Measurements from ENCODE around the gene PLCB4. TPM values are rescaled to one million over a fixed set of nuclear protein-coding genes. Genes with fewer than 3 reads are reported as not detected.

PLCB4 gene
- total RNA-seq, 2 experiments from 2014 or later: 0.06 TPM; not detected in 1

- ChIA-PET CTCF (no interaction called here), POLR2A (no interaction called here)
- ATAC-seq (ENCODE audit: poor library complexity): no peak
- no peaks in the 10 kb centered on the region for H3K36me3 Mint-ChIP-seq (ENCODE audit: low read depth)
- intact Hi-C loops (cut with DNase I, micrococcal nuclease): no loop called here
- no peak for DNase-seq
- no peaks in the 10 kb centered on the region for H3K9me3 Mint-ChIP-seq
- H3K36me3 ChIP-seq (ENCODE audit: insufficient read depth, low read length): no peaks in the 10 kb centered on the region
- no peak overlapping the region for H3K4me3 ChIP-seq (ENCODE audit: low read length)
- TF ChIP-seq CTCF (IDR thresholded peaks at IDR 0.05): no peak
- H3K4me1 Mint-ChIP-seq (ENCODE audit: low read depth): no peaks in the 10 kb centered on the region
- no peaks in the 10 kb centered on the region for H3K27me3 ChIP-seq (ENCODE audit: control insufficient read depth in 1 of 2, insufficient read depth in 2 of 2, low read length in 2 of 2)
- H3K27me3 Mint-ChIP-seq: no peaks in the 10 kb centered on the region
- H3K4me1 ChIP-seq (ENCODE audit: insufficient read depth, low read length): no peaks in the 10 kb centered on the region
- H3K4me3 Mint-ChIP-seq: no peak overlapping the region
- H3K27ac Mint-ChIP-seq: no peak overlapping the region
- no peaks in the 10 kb centered on the region for H3K9me3 ChIP-seq (ENCODE audit: control insufficient read depth in 1 of 2, insufficient read depth in 1 of 2, low read length in 2 of 2)
- H3K27ac ChIP-seq (ENCODE audit: low read depth in 1 of 2, low read length in 2 of 2): no peak overlapping the region
These were observed 190.0 kb downstream of the PLCB4 start for GRCh38 chr20:9258901-9259300.

- no peak overlapping the region for H3K4me3 ChIP-seq (ENCODE audit: low read length)
- H3K36me3 ChIP-seq (ENCODE audit: insufficient read depth, low read length): no peaks in the 10 kb centered on the region
- CTCF ChIA-PET: no interaction called here
- Mint-ChIP-seq H3K4me1 (ENCODE audit: low read depth) (no peaks in the 10 kb centered on the region), H3K4me3 (no peak overlapping the region), H3K9me3 (no peaks in the 10 kb centered on the region), H3K36me3 (ENCODE audit: low read depth) (no peaks in the 10 kb centered on the region), H3K27ac (no peak overlapping the region), H3K27me3 (no peaks in the 10 kb centered on the region)
- POLR2A ChIA-PET: no interaction called here
- ATAC-seq (ENCODE audit: poor library complexity): no peak
- H3K27me3 ChIP-seq (ENCODE audit: control insufficient read depth in 1 of 2, insufficient read depth in 2 of 2, low read length in 2 of 2): no peaks in the 10 kb centered on the region
- H3K9me3 ChIP-seq (ENCODE audit: control insufficient read depth in 1 of 2, insufficient read depth in 1 of 2, low read length in 2 of 2): no peaks in the 10 kb centered on the region
- no peak overlapping the region for H3K27ac ChIP-seq (ENCODE audit: low read depth in 1 of 2, low read length in 2 of 2)
- DNase-seq: no peak
- no peak for TF ChIP-seq CTCF (IDR thresholded peaks at IDR 0.05)
- H3K4me1 ChIP-seq (ENCODE audit: insufficient read depth, low read length): no peaks in the 10 kb centered on the region
- intact Hi-C loops (cut with DNase I, micrococcal nuclease): no loop called here
These were observed 191.1 kb downstream of the PLCB4 start for GRCh38 chr20:9260027-9260426.

GRCh38 chr20:9261781-9262180 lies 192.9 kb downstream of the PLCB4 start:
- no peaks in the 10 kb centered on the region for H3K4me1 Mint-ChIP-seq (ENCODE audit: low read depth)
- ChIA-PET CTCF (no interaction called here), POLR2A (no interaction called here)
- no peak for ATAC-seq (ENCODE audit: poor library complexity)
- no peak overlapping the region for H3K27ac ChIP-seq (ENCODE audit: low read depth in 1 of 2, low read length in 2 of 2)
- no peaks in the 10 kb centered on the region for H3K4me1 ChIP-seq (ENCODE audit: insufficient read depth, low read length)
- H3K36me3 Mint-ChIP-seq (ENCODE audit: low read depth): no peaks in the 10 kb centered on the region
- H3K27me3 ChIP-seq (ENCODE audit: control insufficient read depth in 1 of 2, insufficient read depth in 2 of 2, low read length in 2 of 2): no peaks in the 10 kb centered on the region
- no peak overlapping the region for H3K27ac Mint-ChIP-seq
- no peak overlapping the region for H3K4me3 Mint-ChIP-seq
- H3K9me3 ChIP-seq (ENCODE audit: control insufficient read depth in 1 of 2, insufficient read depth in 1 of 2, low read length in 2 of 2): no peaks in the 10 kb centered on the region
- no peak overlapping the region for H3K4me3 ChIP-seq (ENCODE audit: low read length)
- no peaks in the 10 kb centered on the region for H3K36me3 ChIP-seq (ENCODE audit: insufficient read depth, low read length)
- no peaks in the 10 kb centered on the region for H3K9me3 Mint-ChIP-seq
- TF ChIP-seq CTCF (IDR thresholded peaks at IDR 0.05): no peak
- H3K27me3 Mint-ChIP-seq: no peaks in the 10 kb centered on the region
- DNase-seq: no peak
- intact Hi-C loops (cut with DNase I, micrococcal nuclease): no loop called here

Data from CD4-positive, alpha-beta T cell (primary cell).